Testis (tissue), 5 donors: ENCODE data around the gene CIPC. TPM values are rescaled to one million over a fixed set of nuclear protein-coding genes. Genes with fewer than 3 reads are reported as not detected.
A peak's percentile ranks its signal among the peaks of the same experiment; 100 is the strongest.

ENCODE experiments used
- DNase-seq: peaks from one replicate; pipeline ENCODE4 v3.0.0-alpha.2; 2019
- H3K27ac ChIP-seq, 2 donors: fragments of 200-600 bp; sonication (generic); one replicate each; pipeline ENCODE4 v1.5.1; 2019
- H3K27me3 ChIP-seq: fragments of 200-600 bp; sonication (generic); one replicate; pipeline ENCODE4 v1.5.1; 2019
- H3K36me3 ChIP-seq: fragments of 200-600 bp; sonication (generic); one replicate; pipeline ENCODE4 v1.5.1; 2017; ENCODE audit warnings: low read depth; ENCODE audit errors: missing control alignments
- H3K4me1 ChIP-seq: fragments of 200-600 bp; sonication (generic); one replicate; pipeline ENCODE4 v1.5.1; 2019
- H3K4me3 ChIP-seq, 2 donors: fragments of 200-600 bp; sonication (generic); one replicate each; pipeline ENCODE4 v1.5.1; 2017 to 2019
- H3K9me3 ChIP-seq: fragments of 200-600 bp; sonication (generic); one replicate; pipeline ENCODE4 v1.5.1; 2017
- CTCF ChIP-seq, 3 experiments: fragments of 450-650 bp in 2 of 3; fragments of 200-600 bp in 1 of 3; sonication (generic) in 1 of 3; IDR thresholded peaks; one replicate each; pipeline ENCODE4 v1.5.1; 2016 to 2019; ENCODE audit warnings: antibody characterized with exemption in 3 of 3, mild to moderate bottlenecking in 2 of 3, moderate library complexity in 1 of 3
- POLR2A ChIP-seq: fragments of 450-650 bp; IDR thresholded peaks from one replicate; pipeline ENCODE4 v1.6.1; 2017; ENCODE audit warnings: antibody characterized with exemption, mild to moderate bottlenecking, moderate library complexity
- WGBS, 2 donors: methylation state at CpG; one replicate each; pipeline ENCODE4 v1.1.5; 2018; 5-methylcytosine and 5-hydroxymethylcytosine counted together
- intact Hi-C: fragments of 100-400 bp; cut with DNase I; formaldehyde crosslinking; loops from one replicate; pipeline ENCODE4 v1.15.1; 2023; ENCODE audit warnings: low total_unique reads
- long read RNA-seq, 2 donors: transcript quantifications; one replicate each; lab custom pipeline, GENCODE V29; 2026
- polyA plus RNA-seq: library from polyadenylated mRNA; stranded (reverse); fragments of 350-450 nt; fragmentation: Illumina TruSeq; extraction: RNeasy Lipid Tissue Mini Kit (QIAGEN cat#74804); gene quantifications from one replicate; pipeline ENCODE4 v1.2.3, GENCODE V29; 2014; ENCODE audit warnings: low read depth, low replicate concordance; ENCODE audit not compliant: insufficient read depth
- total RNA-seq, 2 donors: library from RNA; depleted of rRNA; stranded (reverse); fragments of >200 nt; gene quantifications; one replicate each; pipeline ENCODE4 v1.2.3, GENCODE V29; 2016

CIPC gene
- 10 to 100 TPM; 44.5 to 48.3 TPM for total RNA-seq
- 23.4 TPM for polyA plus RNA-seq
- long read RNA-seq, donor 1, full-length matches to known transcripts: 11 of 11 reads
- long read RNA-seq, donor 1, partial matches to known transcripts: 0 of 11 reads
- long read RNA-seq, donor 1, other reads (novel, unspliced or antisense): 0 of 11 reads
- long read RNA-seq, donor 2, full-length matches to known transcripts: 3 of 3 reads
- long read RNA-seq, donor 2, partial matches to known transcripts: 0 of 3 reads
- long read RNA-seq, donor 2, other reads (novel, unspliced or antisense): 0 of 3 reads

GRCh38 chr14:77097700-77098528 lies at the start of gene CIPC:
TSS of gene CIPC (plus strand) at chr14:77098258. CDS start at chr14:77105709, 7,451 bp downstream.
- intact Hi-C loops: no loop called here
- peak within 1 kb of the TSS; percentile 98 for H3K27ac ChIP-seq
- peak within 1 kb of the TSS; percentile 83 to 97 for H3K4me3 ChIP-seq
- H3K4me1 ChIP-seq: peaks cover 31% of the 10 kb centered on the region
- H3K36me3 ChIP-seq: no peaks in the 10 kb centered on the region
- H3K9me3 ChIP-seq: no peaks in the 10 kb centered on the region
- no peaks in the 10 kb centered on the region for H3K27me3 ChIP-seq
- 0% methylated on average over 25 to 84 of the region's 87 CpGs for WGBS, 2 donors
- DNase-seq: peak; percentile 100
- TF ChIP-seq CTCF (IDR thresholded peaks at IDR 0.05) (peak in 2 of 3 experiments; percentile 28), POLR2A (peak; percentile 78)

DNA sequence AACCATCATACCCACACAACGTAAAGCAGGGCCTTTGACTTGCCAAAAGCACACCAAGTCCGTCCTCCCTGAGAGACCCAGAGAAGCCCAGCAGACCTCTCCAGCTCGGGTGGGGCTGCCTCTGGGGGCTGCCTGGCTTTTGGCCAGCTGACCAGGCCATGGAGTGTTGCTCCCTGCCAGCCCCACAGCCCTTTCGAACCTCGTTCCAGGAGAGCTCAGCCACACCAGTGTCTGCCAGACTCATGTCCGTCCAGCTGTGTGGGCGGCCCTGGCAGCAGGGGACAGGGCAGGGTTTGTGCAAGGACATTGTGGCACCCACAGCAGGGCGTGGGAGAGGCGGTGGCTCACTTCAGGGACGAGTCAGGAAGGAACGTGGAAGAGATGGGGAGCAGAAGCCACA lies 46.9 kb upstream of the CIPC start:
- peaks cover 27% of the 10 kb centered on the region for H3K4me1 ChIP-seq
- TF ChIP-seq CTCF (IDR thresholded peaks at IDR 0.05) (no peak), POLR2A (no peak)
- H3K27me3 ChIP-seq: no peaks in the 10 kb centered on the region
- intact Hi-C loops: no loop called here
- peak overlapping the region; percentile 21 to 73 for H3K27ac ChIP-seq
- 22 to 31% methylated on average over 11 of the region's 11 CpGs for WGBS, 2 donors
- peak; percentile 91 for DNase-seq
- no peaks in the 10 kb centered on the region for H3K9me3 ChIP-seq
- no peaks in the 10 kb centered on the region for H3K36me3 ChIP-seq
- H3K4me3 ChIP-seq: no peak overlapping the region

GRCh38 chr14:77052281-77053044 lies 45.6 kb upstream of the CIPC start:
- Histone ChIP-seq H3K4me1 (peaks cover 21% of the 10 kb centered on the region), H3K27me3 (no peaks in the 10 kb centered on the region), H3K9me3 (no peaks in the 10 kb centered on the region), H3K36me3 (no peaks in the 10 kb centered on the region), H3K27ac (peak overlapping the region in 1 of 2 donors; percentile 33), H3K4me3 (no peak overlapping the region)
- no peak for DNase-seq
- TF ChIP-seq POLR2A: no peak
- no peak for TF ChIP-seq CTCF (IDR thresholded peaks at IDR 0.05)
- WGBS, 2 donors: 71 to 92% methylated on average over 5 to 8 of the region's 8 CpGs
- intact Hi-C loops: no loop called here

DNA sequence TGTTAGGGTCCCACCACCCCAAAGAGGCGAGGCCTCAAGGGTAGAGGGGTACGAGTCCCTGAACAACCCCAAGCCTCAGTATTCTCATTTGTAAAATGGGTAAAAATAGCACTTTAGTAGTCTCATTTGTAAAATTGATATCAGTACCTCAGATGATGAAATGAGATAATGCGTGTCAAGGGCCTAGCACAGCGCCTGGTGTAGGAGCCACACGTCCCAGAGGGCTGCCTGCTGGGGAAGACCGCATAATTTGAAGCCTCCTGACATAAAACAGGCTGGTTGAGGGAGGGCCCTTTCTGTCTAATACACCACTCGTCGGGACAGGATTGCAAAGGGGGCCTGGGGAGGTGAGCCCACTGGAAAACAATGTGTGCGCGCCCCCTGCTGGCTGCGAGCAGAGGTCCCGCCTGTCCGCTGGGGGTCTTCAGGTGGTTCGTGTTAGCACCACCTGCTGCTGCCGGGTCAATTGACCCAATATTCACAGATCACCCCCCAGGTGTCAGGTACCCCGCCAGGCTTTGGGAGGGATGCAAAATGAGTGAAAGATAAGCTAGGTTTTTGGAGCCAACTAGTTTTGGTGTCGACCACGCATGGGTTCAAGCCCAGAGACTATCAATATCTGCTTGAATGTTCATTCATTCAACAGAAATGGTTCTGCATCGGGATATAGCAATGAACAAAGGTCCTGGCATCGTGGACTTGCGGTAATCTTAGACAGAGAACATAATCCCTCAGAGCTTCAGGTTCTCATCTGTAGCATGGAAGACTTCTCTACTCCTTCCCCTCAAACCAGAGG lies 44.8 kb upstream of the CIPC start:
- TF ChIP-seq CTCF (IDR thresholded peaks at IDR 0.05): peak; percentile 81 to 94 (median 92)
- TF ChIP-seq POLR2A: no peak
- Histone ChIP-seq H3K4me3 (no peak overlapping the region), H3K4me1 (peaks cover 21% of the 10 kb centered on the region), H3K27ac (peak overlapping the region in 1 of 2 donors; percentile 33), H3K27me3 (no peaks in the 10 kb centered on the region), H3K9me3 (no peaks in the 10 kb centered on the region), H3K36me3 (no peaks in the 10 kb centered on the region)
- intact Hi-C loops: no loop called here
- 51 to 69% methylated on average over 17 to 21 of the region's 21 CpGs for WGBS, 2 donors
- peak; percentile 80 for DNase-seq
